GM19452 (cell line): Measurements from ENCODE around the gene KXD1.
"Not testable (repeated sequence)": the region's sequence is repeated elsewhere in the genome, so short reads cannot be mapped to it uniquely, and the experiment has no call there.

Experiments used
- ATAC-seq: cut with Tn5 transposase; IDR thresholded peaks from one replicate; pipeline ENCODE4 v1.9.1; 2021; ENCODE audit not compliant: unreplicated experiment

Gene KXD1

DNA sequence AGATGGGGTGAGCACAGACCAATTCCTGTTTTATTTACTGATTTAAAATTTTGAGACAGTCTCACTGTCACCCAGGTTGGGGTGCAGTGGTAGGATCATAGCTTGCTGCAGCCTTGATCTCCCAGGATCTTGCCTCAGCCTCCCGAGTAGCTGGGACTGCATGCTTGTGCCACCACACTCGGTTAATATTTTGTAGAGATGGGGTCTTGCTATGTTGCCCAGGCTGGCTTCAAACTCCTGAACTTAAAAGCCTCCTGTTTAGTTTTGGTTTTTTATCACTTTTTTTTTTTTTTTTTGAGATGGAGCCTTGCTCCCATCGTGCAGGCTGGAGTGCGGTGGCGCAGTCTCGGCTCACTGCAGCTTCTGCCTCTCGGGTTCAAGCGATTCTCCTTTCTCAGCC is 18.7 kb downstream of the KXD1 start:
- no peak for ATAC-seq

DNA sequence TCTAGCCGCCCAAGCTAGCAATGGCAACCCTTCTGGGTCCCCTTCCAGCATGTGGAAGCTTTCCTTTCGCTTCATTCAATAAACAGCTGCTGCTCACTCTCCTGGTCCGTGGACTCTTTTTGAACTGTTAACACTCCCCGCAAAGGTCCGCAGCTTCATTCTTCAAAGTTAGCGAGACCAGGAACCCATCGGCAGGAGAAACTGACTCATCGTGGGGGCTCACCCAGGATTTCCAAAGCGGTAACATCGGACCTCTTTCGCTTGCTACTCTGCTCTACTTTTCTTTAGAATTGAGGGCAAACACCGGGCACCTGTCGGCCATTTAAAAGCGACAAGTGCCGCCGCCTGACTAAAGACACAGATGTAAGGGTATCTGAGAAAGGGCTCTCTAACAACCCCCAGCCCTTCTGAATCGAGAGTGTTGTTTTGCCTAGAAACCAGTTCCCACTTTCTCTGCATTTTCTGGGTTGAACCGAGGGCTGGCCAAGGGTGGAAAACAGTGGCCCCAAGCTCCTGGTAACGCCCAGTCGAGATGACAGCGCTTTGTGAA is 19.8 kb downstream of the KXD1 start:
- no peak for ATAC-seq

DNA sequence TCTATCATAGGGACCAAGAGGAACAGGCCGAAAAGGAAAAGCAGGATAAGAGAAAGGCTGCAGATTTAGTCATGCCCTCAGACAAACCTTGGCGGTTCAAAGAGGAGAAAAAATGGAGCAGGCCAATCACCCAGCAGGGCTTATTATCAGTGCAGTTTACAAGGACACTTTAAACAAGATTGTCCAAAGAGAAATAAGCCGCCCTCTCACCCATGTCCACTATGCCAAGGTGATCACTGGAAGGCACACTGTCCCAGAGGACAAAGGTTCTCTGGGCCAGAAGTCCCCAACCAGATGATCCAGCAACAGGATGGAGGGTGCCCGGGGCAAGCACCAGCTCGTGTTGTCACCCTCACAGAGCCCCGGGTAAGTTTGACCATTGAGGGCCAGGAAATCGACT is 22.6 kb downstream of the KXD1 start:
- no peak for ATAC-seq

DNA sequence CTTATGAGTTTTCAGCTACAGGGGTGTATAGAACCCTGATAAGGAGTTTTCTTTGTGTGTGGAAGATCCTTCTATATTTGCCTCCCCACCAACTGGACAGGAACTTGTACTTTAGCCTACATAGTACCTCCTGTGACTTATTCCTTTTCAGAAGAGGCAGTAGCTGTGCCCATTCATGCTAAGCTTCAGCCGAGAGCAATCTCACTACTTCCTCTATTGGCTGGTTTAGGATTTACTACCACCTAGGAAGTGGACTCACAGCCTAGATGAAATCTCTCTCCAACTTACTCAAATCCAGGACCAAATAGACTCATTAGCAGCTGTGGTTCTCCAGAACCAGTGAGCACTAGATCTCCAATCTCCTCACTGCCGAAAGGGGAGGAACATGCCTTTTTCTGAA is 28.6 kb downstream of the KXD1 start:
- no peak for ATAC-seq

DNA sequence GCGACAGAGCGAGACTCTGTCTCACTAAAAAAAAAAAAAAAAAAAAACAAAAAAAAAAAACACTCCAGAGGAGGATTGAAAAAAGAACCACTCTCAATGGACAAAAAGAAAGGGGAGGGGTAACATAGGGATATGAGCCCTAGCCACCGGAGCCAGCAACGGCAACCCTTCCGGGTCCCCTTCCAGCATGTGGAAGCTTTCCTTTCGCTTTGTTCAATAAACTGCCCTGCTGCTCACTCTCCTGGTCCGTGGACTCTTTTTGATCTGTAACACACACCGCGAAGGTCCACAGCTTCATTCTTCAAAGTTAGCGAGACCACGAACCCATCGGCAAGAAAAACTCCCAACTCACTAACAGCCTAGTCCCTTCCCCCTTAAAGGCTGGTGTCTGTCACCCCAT is 29.9 kb downstream of the KXD1 start:
- no peak for ATAC-seq

DNA sequence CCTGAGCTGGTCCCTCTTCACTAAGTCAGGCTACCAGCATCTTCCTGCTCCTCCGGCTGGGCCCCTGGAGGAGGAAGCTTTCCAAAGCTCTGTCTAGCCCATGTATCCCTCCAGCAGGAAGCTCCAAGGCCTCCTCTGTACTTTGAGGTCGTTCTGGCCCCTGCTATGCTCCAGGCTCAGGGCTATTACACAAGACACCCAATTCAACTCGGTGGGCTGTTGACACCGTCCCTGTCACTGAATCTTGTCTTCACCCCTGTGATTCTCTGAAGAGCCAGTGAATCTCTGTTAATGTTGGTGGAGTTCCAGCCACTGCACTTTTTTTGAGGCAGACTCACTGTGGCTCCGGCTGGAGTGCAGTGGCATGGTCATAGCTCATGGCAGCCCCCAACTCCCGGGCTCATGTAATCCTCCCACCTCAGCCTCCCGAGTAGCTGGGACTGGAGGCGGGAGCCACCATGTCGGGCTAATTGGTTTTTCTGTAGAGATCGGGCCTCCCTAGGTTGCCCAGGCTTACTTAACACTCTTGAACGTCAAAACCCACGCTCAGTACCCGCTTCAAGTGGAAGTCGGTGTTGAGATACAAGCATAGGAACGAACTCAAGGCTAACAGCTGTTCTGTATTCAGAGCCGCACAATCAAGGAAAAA is 30.4 kb downstream of the KXD1 start:
- no peak for ATAC-seq

DNA sequence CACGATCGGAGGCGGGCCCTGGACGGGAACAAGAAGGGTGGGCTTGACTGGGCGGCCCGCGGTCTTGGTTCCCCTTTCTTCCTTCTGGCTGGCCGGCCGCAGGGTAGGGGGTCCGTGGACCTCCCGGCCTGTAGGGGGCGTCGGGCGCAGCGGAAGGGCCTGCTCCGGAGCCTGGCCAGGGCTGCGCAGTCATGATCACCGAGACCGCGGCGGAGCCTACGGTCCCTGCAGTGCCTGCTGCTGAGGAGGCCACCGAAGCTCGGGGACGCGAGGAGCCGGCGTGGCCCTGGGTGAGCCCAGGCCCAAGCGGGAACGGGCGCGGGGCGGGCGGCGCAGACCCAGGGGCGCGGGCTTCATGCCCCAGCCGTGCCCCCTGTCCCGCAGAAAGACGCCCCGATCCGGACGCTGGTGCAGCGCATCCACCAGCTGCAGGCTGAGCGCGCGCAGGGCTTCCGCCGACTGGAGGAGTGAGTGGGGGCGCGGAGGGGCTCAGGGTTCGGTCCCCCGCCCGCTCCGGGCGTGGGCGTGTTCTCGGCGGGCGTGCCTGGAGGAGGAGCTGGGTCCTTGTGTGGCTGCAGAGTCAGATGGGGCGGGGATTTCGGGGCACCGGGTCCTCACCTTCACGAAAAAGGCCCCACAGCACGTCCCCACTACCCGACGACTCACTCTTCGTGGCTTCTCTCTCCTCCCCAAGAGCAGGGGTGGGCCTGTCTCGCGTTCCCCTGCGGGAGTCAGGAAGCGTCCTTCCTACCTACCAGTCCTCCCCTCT is 31.1 kb downstream of the KXD1 start, which contains the start of gene REX1BD:
REX1BD (plus strand) TSS at position 188 of the 769 bp plus-strand sequence; CDS start at position 192, 4 bp downstream.
- peak; percentile 78 for ATAC-seq

DNA sequence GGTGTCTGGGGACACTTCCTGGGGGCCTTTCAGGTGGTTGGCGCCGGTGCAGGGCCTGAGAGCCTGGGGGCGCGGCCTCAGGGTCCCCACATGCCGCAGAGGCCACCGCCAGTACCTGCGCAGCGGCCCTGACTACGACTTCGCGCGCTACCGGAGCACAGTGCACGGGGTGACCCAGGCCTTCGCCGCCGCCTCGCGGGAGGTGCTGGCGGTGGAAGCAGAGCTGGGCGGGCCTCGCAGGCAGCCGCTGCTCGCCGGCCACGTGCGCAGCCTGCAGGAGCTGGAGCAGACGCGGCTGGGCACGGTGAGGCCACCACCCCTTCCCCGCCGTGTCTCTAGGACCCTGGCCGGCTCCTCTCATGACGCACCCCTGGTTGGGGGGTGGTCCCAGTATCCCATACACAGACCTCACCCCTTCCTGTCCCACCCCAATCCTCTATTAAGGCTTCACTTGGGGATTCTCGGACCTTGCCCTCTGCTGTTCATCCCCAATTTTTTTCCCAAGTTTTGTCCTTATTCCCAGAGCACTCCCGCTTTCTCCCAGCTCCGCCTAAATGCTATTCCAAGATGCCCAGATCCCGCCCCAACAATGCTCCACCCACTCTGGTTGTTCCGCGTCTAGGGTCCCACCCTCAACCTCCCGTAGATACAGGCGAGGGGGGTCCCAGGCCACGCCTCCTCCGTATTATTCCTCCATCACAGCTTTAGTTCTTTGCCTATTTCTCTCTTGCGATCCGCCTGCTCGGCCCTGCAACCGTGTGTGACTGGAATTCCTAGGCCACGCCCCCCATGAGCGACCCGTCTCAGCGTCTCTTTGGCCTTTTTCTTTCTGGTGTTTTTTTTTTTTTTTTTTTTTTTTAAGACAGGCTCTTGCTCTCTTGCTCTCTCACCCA is 32.0 kb downstream of the KXD1 start:
- ATAC-seq, result peak; percentile 41

DNA sequence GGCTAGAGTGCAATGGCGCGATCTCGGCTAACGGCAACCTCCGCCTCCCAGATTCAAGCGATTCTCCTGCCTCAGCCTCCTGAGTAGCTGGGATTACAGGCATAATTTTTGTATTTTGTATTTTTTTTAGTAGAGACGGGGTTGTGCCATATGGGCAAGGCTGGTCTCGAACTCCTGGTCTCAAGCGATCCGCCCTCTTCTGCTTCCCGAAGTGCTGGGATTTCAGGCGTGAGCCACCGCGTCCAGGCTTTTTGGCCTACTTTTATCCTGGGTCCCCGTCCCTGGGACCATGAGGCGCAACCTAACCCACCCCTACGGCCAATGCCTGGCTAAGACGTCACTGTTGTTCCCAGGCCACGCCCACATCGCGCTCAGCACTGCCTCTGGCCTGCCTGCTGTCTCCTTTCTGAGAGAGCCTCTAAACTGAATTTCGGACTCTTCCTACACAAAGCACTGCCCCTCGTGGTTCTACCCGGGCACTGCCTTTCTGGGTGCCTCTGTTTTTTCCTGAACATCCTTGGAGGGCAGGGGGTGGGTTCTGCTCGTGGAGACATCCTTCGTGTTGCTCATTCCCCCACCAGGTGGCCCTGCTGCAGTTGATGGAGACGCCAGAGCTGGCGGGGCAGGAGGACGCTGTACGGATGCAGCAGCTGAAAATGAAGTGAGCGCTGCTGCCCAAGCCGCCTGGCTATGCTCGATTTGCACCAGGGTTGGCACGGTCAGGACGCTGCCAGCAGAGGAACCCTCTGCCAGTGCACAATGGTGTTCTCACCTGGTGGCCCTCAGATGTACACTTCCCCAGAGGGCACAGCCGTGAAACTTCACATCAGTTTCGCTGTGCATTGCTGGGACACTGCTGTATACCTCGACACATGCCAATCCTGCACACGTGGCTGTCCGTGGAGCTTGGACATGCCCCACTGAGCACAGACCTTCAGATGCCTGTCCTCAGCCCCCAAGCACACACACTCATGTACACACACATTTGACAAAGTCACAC is 32.9 kb downstream of the KXD1 start:
- ATAC-seq, result no peak

DNA sequence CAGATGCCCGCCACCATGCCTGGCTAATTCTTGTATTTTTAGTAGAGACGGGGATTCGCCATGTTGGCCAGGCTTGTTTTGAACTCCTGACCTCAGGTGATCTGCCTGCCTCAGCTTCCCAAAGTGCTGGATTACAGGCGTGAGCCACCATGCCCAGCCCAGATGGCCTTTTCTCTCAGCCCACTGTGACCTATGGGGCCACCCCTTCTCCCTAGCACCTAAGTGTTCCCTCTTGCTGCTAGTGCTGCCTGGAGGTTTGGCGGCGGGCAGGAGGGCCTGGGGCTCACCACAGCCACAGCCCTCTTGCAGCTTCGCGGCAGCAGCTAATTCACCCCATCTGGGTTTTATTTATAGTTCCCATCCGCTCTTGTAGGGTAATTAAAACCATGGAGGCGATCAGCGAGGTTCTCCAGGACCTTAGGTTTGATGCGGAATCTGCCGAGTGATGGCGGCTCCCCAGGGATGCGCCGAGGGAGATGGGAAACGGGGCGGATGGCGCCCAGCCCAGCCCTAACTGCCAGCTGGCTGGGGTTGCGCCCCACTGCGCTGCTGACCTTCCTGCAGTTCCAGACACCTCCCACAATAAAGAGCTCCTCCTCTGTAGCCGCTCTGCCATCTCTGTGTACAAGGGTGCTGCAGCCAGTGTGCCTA is 34.2 kb downstream of the KXD1 start:
- ATAC-seq, result no peak

DNA sequence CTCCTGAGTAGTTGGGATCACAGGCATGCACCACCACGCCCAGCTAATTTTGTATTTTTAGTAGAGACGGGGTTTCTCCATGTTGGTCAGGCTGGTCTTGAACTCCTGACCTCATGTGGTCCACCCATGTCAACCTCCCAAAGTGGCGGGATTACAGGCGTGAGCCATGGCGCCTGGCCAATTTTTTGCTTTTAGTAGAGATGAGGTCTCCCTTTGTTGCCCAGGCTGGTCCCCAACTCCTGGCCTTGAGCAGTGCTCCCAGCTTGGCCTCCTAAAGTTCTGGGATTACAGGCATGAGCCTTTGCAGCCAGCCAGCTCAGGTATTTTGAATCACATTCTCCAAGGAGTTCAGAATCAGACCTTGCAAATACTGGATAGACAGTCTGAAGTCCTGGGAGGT is 35.1 kb downstream of the KXD1 start:
- ATAC-seq, result not testable (repeated sequence)

DNA sequence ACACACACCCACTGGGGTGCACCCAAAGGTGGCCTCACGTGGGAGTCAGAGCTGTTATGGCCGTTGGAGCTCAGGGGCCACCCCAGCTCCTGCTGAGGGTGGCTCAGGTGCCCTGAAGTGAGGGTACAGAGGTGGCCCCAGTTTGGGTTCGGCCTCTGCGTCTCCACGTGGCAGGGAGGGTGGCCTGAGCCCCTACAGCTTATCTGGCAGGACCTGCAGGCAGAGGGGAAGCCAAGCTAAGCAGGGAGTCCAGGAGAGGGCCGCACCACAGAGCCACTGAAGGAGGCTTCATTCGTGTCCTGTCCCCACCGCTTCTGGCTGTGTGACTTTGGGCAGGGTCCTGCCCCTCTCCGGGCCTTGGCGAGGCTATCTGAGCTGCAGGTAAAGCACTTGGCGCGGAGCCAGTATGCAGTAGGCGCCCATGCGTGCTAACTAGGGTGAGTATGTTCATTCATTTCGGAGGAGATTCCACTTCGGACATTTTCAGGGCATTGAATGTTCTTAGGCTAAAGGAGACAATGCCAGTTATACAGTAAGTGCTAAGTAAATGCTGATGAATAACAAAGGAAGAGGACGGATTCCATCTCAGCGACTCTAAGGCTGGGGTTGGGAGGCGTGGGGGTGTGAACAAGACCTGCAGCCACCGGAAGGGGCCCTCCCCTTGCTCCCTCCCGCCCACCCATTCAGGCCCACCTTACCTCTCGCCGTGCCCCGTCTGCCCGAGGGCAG is 35.9 kb downstream of the KXD1 start:
- no peak for ATAC-seq

DNA sequence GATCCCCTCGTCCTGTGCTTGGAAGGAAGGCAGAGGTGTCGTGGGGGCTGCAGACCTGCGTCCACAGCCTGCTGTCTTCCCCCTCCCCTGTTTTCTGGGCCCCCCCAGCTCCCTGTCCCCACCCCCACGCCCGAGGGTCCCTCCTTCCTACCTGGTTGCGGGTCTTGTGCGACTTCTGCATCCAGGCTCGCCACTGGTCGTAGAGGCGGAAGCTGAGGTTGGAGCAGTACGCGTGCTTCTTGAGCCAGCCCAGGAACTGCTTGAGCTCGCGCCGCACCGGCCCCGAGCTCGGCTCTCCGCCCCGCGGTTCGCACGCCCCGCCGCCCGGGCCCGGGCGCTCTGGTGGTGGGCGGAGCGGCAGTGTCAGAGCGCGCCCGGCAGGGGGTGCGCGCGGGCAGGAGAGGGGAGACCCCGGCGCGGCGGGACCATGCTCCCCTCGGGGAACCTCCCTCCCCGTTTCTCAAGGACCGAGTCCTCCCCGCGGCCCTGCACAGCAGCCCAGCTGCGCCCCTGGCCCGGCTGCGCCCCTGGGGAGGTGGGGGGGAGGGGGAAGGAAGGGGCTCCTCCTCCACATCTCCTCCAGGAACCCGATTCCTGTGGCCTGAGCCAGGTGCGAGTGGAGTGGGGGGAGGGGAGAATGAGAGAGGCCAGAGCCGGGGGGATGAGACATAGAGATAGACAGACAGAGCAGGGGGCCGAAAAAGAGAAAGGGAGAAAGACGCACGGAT is 36.6 kb downstream of the KXD1 start:
- ATAC-seq, result no peak

DNA sequence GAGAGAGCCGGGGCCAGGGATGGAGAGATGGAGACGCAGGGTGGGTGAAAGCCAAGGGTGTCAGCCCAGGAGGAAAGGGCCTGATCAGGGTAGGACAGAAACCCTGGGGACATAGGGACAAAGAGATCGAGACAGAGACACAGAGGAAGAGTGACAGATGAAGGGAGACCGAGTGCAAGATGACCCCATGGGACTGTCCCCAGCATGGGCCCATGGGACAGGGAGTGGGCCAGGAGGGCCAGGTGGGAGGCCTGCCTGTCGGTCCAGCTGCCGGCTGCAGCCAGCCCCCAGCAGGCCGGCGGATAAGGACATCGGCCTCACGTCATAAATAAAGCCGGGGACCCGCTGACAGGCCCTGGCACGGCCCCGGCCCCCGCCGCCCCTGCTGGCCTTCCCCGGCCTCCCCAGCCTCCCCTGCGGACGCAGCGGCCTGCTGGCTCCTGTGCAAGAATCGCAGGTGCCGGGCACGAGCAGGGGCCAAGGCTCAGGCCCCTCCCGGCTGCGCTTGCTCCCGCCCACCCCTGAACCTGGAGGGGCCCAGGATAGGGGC is 37.2 kb downstream of the KXD1 start:
- no peak for ATAC-seq

DNA sequence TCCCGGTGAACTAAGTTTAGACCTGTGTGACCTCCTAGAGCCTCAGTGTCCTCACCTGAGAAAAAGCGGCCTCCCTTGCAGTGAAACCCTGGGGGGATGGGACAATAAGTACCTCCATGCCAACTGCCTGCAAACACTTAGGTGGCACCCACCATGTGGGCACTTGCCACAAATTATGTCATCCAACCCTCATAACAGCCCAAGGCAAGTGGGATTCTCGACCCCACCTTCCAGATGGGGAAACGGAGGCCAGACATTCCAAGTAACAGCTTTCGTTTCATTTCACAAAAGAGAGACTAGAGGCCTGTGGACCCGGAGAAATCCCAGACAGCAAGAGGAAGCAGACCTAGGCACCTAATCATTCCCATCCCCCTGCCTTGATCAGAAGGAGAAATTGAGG is 37.8 kb downstream of the KXD1 start:
- no peak for ATAC-seq

DNA sequence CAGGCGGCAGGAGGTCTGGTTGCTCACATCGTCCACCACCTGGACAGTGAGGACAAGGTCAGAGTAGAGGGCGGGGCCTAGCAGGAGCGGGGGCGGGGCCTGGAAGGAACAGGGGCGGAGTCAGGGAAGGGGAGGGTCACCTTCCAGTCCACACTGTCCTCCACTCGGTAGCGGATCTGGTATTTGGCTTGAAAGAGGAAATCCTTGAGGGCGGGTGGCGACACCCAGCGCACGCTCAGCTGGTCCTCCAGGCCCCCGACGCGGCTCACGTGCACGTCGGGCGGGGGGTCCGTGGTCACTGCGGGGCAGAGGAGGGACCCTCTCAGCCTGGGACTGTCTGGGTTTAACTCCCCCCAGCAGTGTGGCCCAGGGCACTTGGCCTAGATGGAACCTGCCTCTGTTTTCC is 39.1 kb downstream of the KXD1 start:
- ATAC-seq, result no peak

DNA sequence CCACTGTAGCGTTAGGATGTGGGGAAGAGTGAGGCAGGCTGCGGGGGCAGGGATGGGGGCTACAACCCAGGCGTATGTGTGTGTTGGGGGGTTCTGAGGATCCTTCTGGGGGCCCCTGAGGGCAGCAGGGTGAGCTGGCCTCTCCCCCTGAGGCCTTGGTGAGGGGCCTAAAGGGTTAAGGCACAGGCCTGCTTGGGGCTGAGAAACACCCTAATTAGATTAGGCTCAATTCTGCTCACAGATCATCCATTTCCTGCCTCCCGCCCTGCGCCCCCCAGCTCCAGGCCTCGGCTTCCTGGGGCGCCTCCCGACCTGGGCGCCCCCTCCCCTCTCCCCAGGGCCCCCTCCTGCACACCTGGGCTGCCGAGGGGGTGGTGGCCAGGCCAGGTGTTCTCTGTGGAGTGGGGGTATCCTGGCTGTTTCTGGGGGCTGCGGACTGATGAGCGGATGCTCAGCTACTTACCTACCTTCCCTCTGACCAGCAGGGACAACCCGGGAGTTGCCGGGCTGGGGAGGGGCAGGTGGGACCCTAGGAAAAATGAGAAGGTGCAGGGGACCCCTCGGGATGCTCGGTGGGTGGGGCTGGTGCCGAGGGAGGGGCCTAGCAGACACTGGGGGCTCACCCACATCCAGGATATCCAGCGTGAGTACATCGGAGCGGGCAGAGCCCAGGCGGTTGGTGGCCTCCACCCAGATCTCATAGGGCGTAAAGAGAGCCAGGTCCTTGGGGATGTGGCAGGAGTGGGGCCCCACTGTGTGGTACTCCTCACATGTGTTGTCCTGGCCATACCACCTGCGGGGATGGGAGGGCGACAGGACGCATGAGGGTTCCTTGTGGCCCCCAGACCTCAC is 40.4 kb downstream of the KXD1 start:
- no peak for ATAC-seq
